CD4-positive, alpha-beta memory T cell (primary cell): Measurements from ENCODE around the gene PLXDC2. TPM values are rescaled to one million over a fixed set of nuclear protein-coding genes. Genes with fewer than 3 reads are reported as not detected.
"Not testable (repeated sequence)": the region's sequence is repeated elsewhere in the genome, so short reads cannot be mapped to it uniquely, and the experiment has no call there.

ENCODE experiments used
- CTCF ChIA-PET: fragments of 350-600 bp; sonication (Branson Sonifier 250); formaldehyde crosslinking; loops from one replicate; lab custom pipeline; 2021; ENCODE audit warnings: inconsistent platforms; ENCODE audit not compliant: partially characterized antibody; lab: Charles Lee
- POLR2A ChIA-PET: fragments of 350-600 bp; sonication (Branson Sonifier 250); formaldehyde crosslinking; loops from one replicate; lab custom pipeline; 2021; ENCODE audit not compliant: partially characterized antibody; lab: Charles Lee
- DNase-seq, 5 donors: peaks; one replicate each; pipeline versions ENCODE4 v3.0.0 to v3.0.0-alpha.2; 2020 to 2022; ENCODE audit warnings: mixed read lengths in 1 of 5
- H3K27ac ChIP-seq: one replicate; pipeline ENCODE4 v1.7.0; 2013; ENCODE audit warnings: low read depth, low read length
- H3K27me3 ChIP-seq: 2 replicates; pipeline ENCODE4 v1.7.0; 2013; ENCODE audit warnings: mild to moderate bottlenecking, low read length, moderate library complexity; ENCODE audit not compliant: insufficient read depth
- H3K36me3 ChIP-seq: 2 replicates; pipeline ENCODE4 v1.7.0; 2013; ENCODE audit warnings: mild to moderate bottlenecking, low read length, moderate library complexity; ENCODE audit not compliant: insufficient read depth
- H3K4me1 ChIP-seq: 2 replicates; pipeline ENCODE4 v1.7.0; 2013; ENCODE audit warnings: mild to moderate bottlenecking, low read length, moderate library complexity; ENCODE audit not compliant: insufficient read depth
- H3K4me3 ChIP-seq, 2 donors: one replicate each; pipeline ENCODE4 v1.7.0; 2013; ENCODE audit warnings: low read length in 2 of 2, mild to moderate bottlenecking in 1 of 2
- H3K9me3 ChIP-seq, 2 donors: one replicate each; pipeline ENCODE4 v1.7.0; 2013; ENCODE audit warnings: low read length in 2 of 2, control low read depth in 1 of 2; ENCODE audit not compliant: control insufficient read depth in 1 of 2
- H3K27ac Mint-ChIP-seq, 7 donors: one replicate each; pipeline ENCODE4 v1.8.0; 2020 to 2021; ENCODE audit warnings: mixed read lengths in 7 of 7, mild to moderate bottlenecking in 6 of 7, inconsistent platforms in 3 of 7, moderate library complexity in 3 of 7
- H3K27me3 Mint-ChIP-seq, 2 donors: one replicate each; pipeline ENCODE4 v1.8.0; 2020 to 2021; ENCODE audit warnings: mixed read lengths in 2 of 2
- H3K36me3 Mint-ChIP-seq, 2 donors: one replicate each; pipeline ENCODE4 v1.8.0; 2020 to 2021; ENCODE audit warnings: mixed read lengths in 2 of 2, inconsistent platforms in 1 of 2, mild to moderate bottlenecking in 1 of 2
- H3K4me1 Mint-ChIP-seq, 4 donors: one replicate each; pipeline ENCODE4 v1.8.0; 2020 to 2021; ENCODE audit warnings: mixed read lengths in 4 of 4, mild to moderate bottlenecking in 1 of 4
- H3K4me3 Mint-ChIP-seq, 8 donors: one replicate each; pipeline ENCODE4 v1.8.0; 2020 to 2021; ENCODE audit warnings: mixed read lengths in 8 of 8, mild to moderate bottlenecking in 7 of 8, moderate library complexity in 6 of 8, inconsistent platforms in 3 of 8
- H3K9me3 Mint-ChIP-seq, 8 donors: one replicate each; pipeline ENCODE4 v1.8.0; 2020 to 2021; ENCODE audit warnings: mixed read lengths in 8 of 8, mild to moderate bottlenecking in 5 of 8, inconsistent platforms in 3 of 8, moderate library complexity in 1 of 8
- intact Hi-C: fragments of 100-400 bp; cut with micrococcal nuclease; formaldehyde crosslinking; loops from one replicate; pipeline ENCODE4 v1.15.1; 2023
- polyA plus RNA-seq, 2 donors: library from polyadenylated mRNA; unstranded; fragments of 300-500 nt; fragmentation: Illumina TruSeq; gene quantifications; one replicate each; pipeline ENCODE4 v1.2.3, GENCODE V29; 2021
- total RNA-seq, 2 experiments: library from RNA; stranded (reverse); gene quantifications; one replicate each; pipeline ENCODE4 v1.2.3, GENCODE V29; 2021

Gene PLXDC2
- total and polyA plus RNA-seq, 4 experiments from 2014 or later = 0.90 to 1.2 TPM; not detected in 2

DNA sequence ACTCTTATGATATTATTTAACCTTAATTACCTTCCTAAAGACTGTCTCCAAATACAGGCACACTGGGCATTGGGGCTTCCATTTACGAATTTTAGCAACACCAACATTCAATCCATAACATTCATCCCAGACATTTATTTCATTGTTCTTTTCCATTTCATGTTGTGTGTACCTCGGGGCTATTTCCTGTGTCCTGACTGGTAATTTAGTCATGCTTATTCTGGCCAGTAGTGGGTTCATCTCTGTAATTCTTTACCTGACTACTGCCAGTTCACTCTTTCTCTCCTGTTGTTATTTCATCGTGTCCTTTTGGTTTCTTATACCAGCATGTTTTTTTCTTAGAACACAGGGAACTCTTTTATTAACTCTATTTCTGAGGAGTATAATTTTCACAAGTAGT is 225.7 kb downstream of the PLXDC2 start:
- ChIA-PET CTCF (no interaction called here), POLR2A (no interaction called here)
- no peak overlapping the region for H3K27ac Mint-ChIP-seq
- peaks cover 0 to 8% of the 10 kb centered on the region in 2 donors for H3K9me3 ChIP-seq
- no peak overlapping the region for H3K4me3 Mint-ChIP-seq
- no peaks in the 10 kb centered on the region for H3K36me3 ChIP-seq
- intact Hi-C loops = no loop called here
- H3K4me1 ChIP-seq = no peaks in the 10 kb centered on the region
- no peak overlapping the region for H3K27ac ChIP-seq
- H3K9me3 Mint-ChIP-seq = peaks cover 0 to 14% (median 3%) of the 10 kb centered on the region in 8 donors
- H3K36me3 Mint-ChIP-seq = no peaks in the 10 kb centered on the region
- H3K4me1 Mint-ChIP-seq = no peaks in the 10 kb centered on the region
- no peak for DNase-seq
- no peak overlapping the region for H3K4me3 ChIP-seq
- H3K27me3 Mint-ChIP-seq = no peaks in the 10 kb centered on the region
- H3K27me3 ChIP-seq = no peaks in the 10 kb centered on the region

DNA sequence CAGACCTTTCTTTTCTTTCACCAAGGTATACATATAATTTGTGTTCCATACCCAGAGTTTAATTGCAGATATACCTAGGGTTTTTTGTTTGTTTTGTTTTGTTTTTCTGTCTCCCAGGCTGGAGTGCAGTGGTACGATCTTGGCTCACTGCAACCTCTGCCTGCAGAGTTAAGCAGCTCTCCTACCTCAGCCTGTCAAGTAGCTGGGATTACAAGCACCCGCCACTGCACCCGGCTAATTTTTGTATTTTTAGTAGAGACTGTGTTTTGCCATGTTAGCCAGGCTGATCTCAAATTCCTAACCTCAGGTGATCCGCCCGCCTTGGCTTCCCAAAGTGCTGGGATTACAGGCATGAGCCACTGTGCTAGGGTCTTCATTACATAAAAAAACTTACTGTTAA is 228.9 kb downstream of the PLXDC2 start:
- H3K27me3 ChIP-seq, intact Hi-C loops, H3K9me3 ChIP-seq, H3K4me3 ChIP-seq, H3K27ac Mint-ChIP-seq, H3K27ac ChIP-seq, H3K4me3 Mint-ChIP-seq, POLR2A ChIA-PET, H3K36me3 ChIP-seq, H3K27me3 Mint-ChIP-seq, H3K36me3 Mint-ChIP-seq, H3K4me1 ChIP-seq, DNase-seq, H3K4me1 Mint-ChIP-seq: not testable (repeated sequence)
- CTCF ChIA-PET = interaction anchor here (0.6 kb wide), 1 partner anchor 58 kb away, joined by 3 read pairs; no protein-coding TSS in a partner anchor
- peaks cover 0 to 20% (median 6%) of the 10 kb centered on the region in 8 donors for H3K9me3 Mint-ChIP-seq

DNA sequence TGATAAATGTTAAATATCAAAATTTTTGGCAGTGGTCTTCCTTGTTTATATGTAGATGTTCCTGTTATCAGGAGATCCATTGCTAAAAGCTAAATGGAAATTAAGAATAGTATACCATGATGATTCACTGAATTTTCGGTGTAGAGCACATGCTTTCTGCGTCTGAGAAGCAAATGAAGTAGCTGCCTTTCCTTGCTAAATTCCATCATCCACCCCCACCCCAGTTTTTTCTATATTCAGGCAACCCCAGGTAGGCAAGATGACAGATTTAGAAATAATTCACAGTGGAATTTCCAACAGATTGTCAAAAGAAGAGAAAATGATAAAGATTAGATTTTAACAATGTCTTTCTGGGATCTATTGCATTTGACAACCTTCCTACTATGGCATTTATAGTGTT is 231.9 kb downstream of the PLXDC2 start:
- intact Hi-C loops = no loop called here
- H3K27me3 ChIP-seq = no peaks in the 10 kb centered on the region
- H3K4me3 Mint-ChIP-seq = no peak overlapping the region
- DNase-seq = no peak
- H3K4me3 ChIP-seq = no peak overlapping the region
- ChIA-PET POLR2A (no interaction called here), CTCF (no interaction called here)
- no peaks in the 10 kb centered on the region for H3K27me3 Mint-ChIP-seq
- no peak overlapping the region for H3K27ac Mint-ChIP-seq
- H3K4me1 Mint-ChIP-seq = no peaks in the 10 kb centered on the region
- H3K9me3 Mint-ChIP-seq = peaks cover 0 to 27% (median 5%) of the 10 kb centered on the region in 8 donors
- H3K4me1 ChIP-seq = no peaks in the 10 kb centered on the region
- no peaks in the 10 kb centered on the region for H3K36me3 ChIP-seq
- H3K9me3 ChIP-seq = peaks cover 0 to 3% of the 10 kb centered on the region in 2 donors
- H3K36me3 Mint-ChIP-seq = no peaks in the 10 kb centered on the region
- no peak overlapping the region for H3K27ac ChIP-seq

DNA sequence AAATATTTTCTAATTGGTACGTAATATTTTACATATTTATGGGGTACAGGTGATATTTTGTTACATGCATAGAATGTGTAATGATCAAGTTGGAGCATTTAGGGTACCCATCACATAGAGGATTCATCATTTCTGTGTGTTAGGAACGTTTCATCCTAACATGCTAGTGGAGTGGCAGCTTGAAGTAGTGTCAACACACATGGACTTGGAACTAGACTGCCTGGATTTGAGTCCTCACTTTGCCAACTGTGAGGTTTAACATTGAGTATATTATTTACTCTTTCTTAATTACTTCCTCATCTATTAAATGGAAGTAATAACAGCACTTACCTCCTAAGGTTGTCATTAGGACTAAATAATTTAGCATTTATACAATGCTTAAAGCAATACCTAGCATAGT is 241.9 kb downstream of the PLXDC2 start:
- Mint-ChIP-seq H3K4me3 (no peak overlapping the region), H3K9me3 (peaks cover 0 to 10% (median 4%) of the 10 kb centered on the region in 8 donors)
- intact Hi-C loops = no loop called here

DNA sequence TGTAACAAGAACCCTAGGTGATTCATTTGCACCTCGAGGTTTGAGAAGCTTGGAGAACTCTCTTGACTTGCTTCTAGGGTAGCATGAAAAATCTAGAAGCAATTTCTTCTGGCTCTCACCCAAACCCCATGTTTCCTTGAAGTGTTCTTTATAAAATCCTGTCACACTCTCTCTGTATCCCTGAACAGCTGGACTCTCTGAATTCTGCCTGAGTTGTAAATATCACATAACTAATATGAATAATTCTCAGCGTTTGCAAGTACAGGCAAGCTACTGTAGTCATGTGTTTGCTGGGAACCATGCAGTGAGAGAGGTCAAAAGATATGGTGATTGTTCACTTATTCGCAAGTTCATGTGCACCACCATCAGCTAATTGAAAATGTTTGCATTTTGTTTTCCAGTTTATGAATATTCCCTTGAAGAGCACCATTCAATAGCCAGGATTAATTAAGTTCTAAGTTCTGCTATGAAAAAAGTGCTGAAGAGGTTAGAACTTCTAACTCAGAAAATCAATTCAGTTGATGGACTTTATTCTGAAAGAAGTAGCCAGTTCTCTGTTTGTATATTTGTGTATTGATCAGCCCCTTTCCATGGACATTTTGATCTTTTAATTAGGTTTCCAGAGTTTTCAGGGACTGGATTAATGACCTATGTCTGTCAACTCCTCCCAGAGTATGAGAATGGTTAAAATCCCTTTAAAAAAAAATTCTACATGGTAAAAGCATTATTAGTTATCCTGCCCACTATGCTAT is 243.0 kb downstream of the PLXDC2 start:
- no peaks in the 10 kb centered on the region for H3K27me3 Mint-ChIP-seq
- POLR2A ChIA-PET = interaction anchor here (0.5 kb wide), 1 partner anchor 287 kb away, joined by 4 read pairs; no protein-coding TSS in a partner anchor
- intact Hi-C loops = no loop called here
- no peak overlapping the region for H3K27ac Mint-ChIP-seq
- Histone ChIP-seq H3K27me3 (no peaks in the 10 kb centered on the region), H3K4me3 (no peak overlapping the region), H3K36me3 (no peaks in the 10 kb centered on the region), H3K4me1 (no peaks in the 10 kb centered on the region), H3K27ac (no peak overlapping the region), H3K9me3 (no peaks in the 10 kb centered on the region)
- CTCF ChIA-PET = no interaction called here
- no peak for DNase-seq
- H3K9me3 Mint-ChIP-seq = peaks cover 0 to 8% (median 4%) of the 10 kb centered on the region in 8 donors
- no peak overlapping the region for H3K4me3 Mint-ChIP-seq
- H3K36me3 Mint-ChIP-seq = no peaks in the 10 kb centered on the region
- H3K4me1 Mint-ChIP-seq = no peaks in the 10 kb centered on the region

More for the DNA sequence above, 241.9 kb downstream of the PLXDC2 start:
- Histone ChIP-seq H3K9me3 (no peaks in the 10 kb centered on the region), H3K4me3 (no peak overlapping the region), H3K36me3 (no peaks in the 10 kb centered on the region), H3K27me3 (no peaks in the 10 kb centered on the region), H3K27ac (no peak overlapping the region), H3K4me1 (no peaks in the 10 kb centered on the region)
- H3K4me1 Mint-ChIP-seq = no peaks in the 10 kb centered on the region
- no peak overlapping the region for H3K27ac Mint-ChIP-seq
- ChIA-PET CTCF (no interaction called here), POLR2A (no interaction called here)
- no peaks in the 10 kb centered on the region for H3K36me3 Mint-ChIP-seq
- H3K27me3 Mint-ChIP-seq = no peaks in the 10 kb centered on the region
- no peak for DNase-seq

DNA sequence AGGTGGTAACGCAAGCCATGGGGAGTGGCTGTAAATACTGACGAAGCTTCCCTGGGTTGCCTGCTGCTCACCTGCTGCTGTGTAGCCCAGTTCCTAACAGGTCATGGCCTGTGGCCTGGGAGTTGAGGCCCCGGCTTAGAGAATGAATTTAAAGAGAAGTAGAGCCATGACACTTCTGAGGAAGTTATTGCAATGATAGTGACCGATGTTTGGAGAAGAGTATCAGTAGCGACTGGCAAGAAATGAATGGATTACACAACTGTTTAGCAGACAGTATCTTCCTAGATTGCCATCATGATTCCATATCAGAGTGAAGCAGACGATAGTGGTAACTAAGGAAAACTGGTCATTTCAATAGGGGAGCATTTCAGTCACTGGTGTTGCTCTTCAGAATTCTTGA is 249.6 kb downstream of the PLXDC2 start:
- POLR2A ChIA-PET = no interaction called here
- Mint-ChIP-seq H3K9me3 (peaks cover 0 to 13% (median 7%) of the 10 kb centered on the region in 8 donors), H3K4me1 (no peaks in the 10 kb centered on the region), H3K4me3 (no peak overlapping the region), H3K27me3 (no peaks in the 10 kb centered on the region), H3K36me3 (no peaks in the 10 kb centered on the region), H3K27ac (no peak overlapping the region)
- intact Hi-C loops = no loop called here
- Histone ChIP-seq H3K27me3 (no peaks in the 10 kb centered on the region), H3K27ac (no peak overlapping the region), H3K36me3 (no peaks in the 10 kb centered on the region), H3K4me3 (no peak overlapping the region), H3K4me1 (no peaks in the 10 kb centered on the region), H3K9me3 (no peaks in the 10 kb centered on the region)
- no peak for DNase-seq
- CTCF ChIA-PET = no interaction called here

DNA sequence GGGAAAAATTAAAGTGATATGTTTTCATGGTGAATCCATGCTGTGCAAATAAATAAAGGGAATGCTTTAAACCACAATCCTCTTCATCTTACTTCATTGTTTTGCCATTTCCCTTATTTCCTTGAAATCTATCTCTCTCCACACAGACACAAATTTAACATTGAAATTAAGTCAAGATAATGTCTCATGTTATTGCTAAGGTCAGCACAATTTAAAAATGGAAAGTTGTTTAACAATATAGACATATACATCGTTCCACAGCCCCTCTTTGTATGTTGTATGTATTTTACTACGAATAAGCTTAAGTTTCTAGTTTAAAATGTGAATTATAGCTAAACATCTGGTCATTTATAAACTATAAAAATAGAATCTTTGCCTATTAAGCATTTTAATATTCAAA is 256.9 kb downstream of the PLXDC2 start:
- Mint-ChIP-seq H3K27me3 (no peaks in the 10 kb centered on the region), H3K27ac (no peak overlapping the region), H3K9me3 (peaks cover 2 to 18% (median 11%) of the 10 kb centered on the region in 8 donors), H3K36me3 (no peaks in the 10 kb centered on the region), H3K4me3 (no peak overlapping the region), H3K4me1 (no peaks in the 10 kb centered on the region)
- DNase-seq = no peak
- Histone ChIP-seq H3K27me3 (no peaks in the 10 kb centered on the region), H3K36me3 (no peaks in the 10 kb centered on the region), H3K4me3 (no peak overlapping the region), H3K9me3 (no peaks in the 10 kb centered on the region), H3K27ac (no peak overlapping the region), H3K4me1 (no peaks in the 10 kb centered on the region)
- intact Hi-C loops = no loop called here
- POLR2A ChIA-PET = no interaction called here
- CTCF ChIA-PET = no interaction called here
